ENCODE data around the gene PER2.

Gene PER2

GRCh38 chr2:238230699-238231098 is 57.7 kb downstream of the PER2 start:
- DNase-seq (ENCODE audit: low read depth), result no peak

GRCh38 chr2:238228700-238229099 is 59.7 kb downstream of the PER2 start:
- DNase-seq (ENCODE audit: low read depth), result no peak

GRCh38 chr2:238227587-238228032 is 60.8 kb downstream of the PER2 start:
- no peak for DNase-seq (ENCODE audit: low read depth)

- no peak for DNase-seq (ENCODE audit: low read depth)
These were observed 61.5 kb downstream of the PER2 start for GRCh38 chr2:238226698-238227586.

DNA sequence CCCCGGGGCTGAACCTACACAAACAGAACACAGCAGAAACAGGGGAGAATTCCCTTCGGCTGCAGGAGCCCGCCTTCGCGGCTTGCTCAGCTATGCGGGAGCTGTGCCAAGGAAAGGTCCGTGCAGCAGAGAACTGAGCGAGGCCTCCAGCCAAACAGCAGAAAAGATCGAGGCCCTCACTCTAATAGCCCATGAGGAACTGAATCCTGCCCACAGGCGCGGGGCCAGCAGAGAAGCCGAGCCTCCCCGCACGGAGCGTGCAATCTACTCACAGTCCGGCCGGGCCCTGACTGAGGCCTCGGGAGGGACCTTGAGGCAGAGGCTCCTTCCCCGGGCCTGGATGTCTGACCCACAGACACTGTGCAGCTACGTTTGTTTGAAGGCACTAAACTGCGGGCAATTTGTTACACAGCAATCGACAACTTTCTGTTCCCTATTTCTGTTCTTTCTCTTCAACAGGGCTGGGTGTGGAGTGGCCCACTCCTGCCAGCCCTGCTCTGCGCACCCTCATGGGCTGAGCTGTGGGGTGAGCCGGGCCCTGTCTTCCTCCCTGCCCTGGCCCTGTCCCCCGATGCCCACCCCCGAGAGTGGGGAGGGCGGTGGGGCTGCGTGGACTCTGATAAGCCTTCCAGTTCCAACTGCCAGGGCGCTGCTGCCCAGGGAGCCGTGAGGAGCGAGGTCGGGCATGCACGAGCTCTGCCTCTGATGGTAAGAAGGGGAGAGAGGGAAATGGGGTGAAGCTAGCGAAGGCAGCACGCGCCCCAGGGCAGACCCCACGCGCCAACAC is 62.3 kb downstream of the PER2 start:
- no peak for DNase-seq (ENCODE audit: low read depth)

GRCh38 chr2:238225121-238225520 is 63.3 kb downstream of the PER2 start:
- DNase-seq (ENCODE audit: low read depth), result no peak

- DNase-seq (ENCODE audit: low read depth), result no peak
These were observed 63.9 kb downstream of the PER2 start for GRCh38 chr2:238224356-238225035.

DNA sequence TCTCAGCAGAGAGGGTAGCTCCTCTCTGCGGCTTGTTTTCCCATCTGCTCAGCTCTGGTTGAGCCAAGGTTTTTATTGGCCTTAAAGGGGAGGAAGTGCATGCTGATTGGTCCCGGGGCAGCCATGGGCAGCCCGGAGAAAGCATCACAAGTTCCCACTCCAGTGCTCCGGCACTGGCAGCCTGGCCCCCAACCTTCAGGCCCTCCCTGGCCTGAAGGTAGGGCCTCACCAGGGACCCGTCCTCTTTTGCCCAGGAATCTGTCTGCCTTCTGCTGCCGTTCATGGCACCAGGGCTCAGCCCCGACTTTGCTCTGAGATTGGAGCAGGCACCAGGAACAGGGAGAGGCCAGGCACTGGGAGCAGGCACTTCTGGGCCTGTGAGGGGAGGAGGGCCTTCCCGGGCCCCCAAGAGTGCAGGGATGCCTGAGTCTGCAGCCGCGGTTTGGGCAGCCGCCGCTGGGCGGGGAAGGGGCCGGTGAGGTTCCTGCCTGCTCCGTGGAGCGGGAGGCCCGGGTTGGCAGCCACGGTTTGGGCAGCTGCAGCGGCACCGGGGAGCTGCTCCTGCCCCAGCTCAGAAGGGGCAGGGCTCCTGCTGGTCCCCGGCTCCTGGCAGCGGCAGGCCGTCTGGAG is 67.4 kb downstream of the PER2 start:
- DNase-seq (ENCODE audit: low read depth), result no peak

DNA sequence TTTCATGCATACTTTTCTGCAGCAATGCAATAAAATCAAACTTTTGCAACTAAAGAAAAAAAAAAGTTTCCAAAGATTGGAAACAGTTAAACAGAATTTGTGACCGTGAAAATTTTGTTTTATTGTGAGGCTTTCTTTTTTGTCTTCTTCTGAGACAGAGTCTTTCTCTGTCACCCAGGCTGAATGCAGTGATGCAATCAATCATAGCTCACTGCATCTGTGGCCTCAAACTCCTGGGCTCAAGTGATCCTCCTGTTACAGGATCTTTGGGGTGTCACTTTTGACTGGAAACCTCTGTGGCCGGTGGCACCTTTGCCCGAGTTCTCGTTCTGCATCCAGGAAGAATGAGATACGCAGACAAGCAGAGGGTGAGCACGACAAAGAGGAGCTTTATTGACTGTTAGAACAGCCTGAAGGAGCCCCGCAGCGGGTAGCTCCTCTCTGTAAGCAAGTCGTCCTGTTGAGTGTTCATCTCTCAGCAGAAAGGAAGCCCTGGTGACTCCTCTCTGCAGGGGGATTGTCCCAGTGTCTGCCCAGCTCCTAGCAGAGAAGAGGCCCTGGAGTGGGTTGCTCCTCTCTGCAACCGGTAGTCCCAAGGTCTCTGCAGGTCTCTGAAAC is 68.0 kb downstream of the PER2 start:
- DNase-seq (ENCODE audit: low read depth), result no peak

GRCh38 chr2:238216651-238217184 is 71.7 kb downstream of the PER2 start:
- no peak for DNase-seq (ENCODE audit: low read depth)

GRCh38 chr2:238207006-238207405 is 81.4 kb downstream of the PER2 start:
- DNase-seq (ENCODE audit: low read depth), result no peak

DNA sequence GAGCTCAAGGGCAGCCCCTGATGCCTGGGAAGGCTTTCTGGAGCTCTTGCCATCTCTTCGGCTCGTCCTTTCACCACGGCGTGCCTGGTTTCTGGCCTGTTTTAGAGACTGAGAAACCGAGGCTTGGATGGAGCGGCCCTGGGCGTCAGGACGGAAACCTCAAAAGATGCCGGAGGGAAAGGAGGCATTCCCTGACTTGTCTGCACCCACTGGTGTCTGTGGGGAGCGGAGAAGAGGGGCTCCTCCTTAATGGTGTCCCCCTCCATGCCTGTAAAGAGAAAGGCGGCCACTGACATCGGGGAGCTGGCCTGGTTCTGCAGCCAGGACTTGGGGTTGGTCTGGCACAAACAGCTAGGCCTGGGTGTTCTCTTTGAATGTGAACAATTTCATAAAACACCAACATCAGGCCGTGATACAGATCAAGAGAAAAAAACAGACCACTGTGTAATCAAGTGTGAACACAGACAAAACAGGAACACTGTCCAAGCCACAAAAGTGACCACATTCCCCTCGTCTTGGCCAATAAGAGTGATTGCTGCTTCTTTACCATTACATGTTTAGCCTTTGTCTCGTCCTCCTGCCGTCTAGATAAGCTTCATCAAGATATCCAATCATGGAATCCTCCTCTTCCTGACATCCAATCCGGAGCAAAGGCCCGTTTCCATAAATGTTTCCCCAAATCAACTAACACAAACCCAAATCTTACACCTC is 84.3 kb downstream of the PER2 start:
- peak; percentile 91 for DNase-seq (ENCODE audit: low read depth)

GRCh38 chr2:238203094-238203972 is 85.1 kb downstream of the PER2 start, which contains the start of gene ILKAP:
Gene ILKAP (minus strand): TSS chr2:238203695. CDS start chr2:238203553, 142 bp downstream.
- DNase-seq (ENCODE audit: low read depth), result peak; percentile 49

DNA sequence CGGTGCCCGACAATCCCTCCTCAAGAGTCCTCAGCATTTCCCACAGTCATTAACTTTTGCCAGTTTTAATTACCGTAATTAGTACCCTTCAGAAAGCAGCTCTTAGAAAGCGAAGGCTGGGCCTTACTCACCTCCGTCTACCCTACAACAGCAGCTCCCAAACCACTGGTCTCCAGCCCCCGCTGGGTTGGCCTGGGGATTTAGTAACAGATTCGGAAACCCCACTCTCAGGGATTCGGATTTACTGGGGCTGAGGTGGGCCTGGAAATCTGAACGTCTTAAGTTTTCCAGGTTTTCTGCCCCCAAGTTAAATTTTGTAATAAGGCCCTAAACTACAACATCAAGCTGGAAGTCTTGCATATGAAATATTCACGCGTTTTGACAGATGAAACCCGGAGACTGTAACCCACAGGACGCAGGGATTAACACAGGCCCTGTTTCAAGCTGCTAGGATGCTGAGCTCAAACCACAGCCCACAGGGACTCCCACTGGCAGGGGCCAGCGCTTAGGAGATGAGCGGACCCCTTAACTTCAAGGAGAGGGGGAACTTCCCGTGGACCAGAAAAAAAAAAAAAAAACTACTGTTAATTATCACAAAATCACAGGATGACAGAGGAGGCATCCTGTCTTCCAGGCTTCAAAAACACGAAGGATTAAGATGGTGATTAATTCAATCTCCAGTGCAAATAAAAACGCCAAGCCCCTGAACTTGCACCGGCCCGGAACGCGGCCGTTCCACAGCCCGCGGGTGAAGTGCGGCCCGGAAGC is 85.9 kb downstream of the PER2 start:
- no peak for DNase-seq (ENCODE audit: low read depth)

All from CMK (cell line).